ENCODE results near the gene CSRP2.
A peak's percentile ranks its signal among the peaks of the same experiment; 100 is the strongest.

CSRP2 gene

GRCh38 chr12:76859611-76860010 is 19.2 kb downstream of the CSRP2 start:
- no peak for DNase-seq

DNA sequence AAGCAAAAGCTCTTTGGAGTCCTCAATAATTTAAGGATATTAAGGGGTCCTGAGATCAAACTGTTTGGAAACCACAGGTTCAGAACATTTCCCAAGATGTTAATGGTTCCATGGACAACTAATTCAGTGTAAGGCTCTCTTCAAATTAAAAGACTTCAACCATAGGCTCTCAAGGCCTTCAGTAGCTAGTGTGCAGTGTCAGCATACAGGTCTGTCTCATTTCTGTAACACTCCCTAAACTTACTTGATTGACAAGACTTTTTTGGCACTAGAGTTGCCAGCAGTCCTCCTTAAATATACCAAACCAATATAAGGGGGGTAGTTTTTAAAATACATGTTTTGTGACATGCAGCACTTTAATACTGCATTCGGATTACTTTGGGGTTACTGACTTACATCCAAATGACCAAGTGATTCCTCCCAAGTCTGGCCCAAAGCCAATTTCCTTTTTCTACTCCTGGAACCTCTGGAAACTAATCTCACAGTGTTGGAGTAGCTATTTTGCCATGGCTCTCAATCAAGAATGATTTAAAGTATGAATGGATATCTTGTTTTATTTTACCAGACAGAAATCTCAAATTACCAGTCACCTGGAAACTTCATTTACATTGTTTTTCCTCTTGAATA is 22.7 kb downstream of the CSRP2 start:
- DNase-seq, result no peak

DNA sequence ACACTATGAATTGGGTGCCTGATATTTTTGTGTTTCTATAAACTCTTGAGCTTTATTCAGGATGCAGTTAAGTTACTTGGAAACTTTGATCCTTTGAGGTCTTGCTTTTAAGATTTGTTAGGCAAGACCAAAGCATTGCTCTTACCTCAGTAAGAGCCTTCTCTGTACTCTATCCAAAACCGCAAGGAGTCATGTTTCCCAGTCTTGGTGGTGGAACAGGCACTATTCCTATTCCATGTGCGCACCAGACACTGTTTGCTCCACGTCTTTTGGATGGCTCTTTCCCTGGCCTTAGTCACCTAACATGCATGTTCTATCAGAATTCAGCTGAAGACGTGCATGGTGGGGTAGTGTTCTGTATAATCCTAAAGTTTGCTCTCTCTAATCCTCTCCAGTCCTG is 23.5 kb downstream of the CSRP2 start:
- DNase-seq, result no peak

DNA sequence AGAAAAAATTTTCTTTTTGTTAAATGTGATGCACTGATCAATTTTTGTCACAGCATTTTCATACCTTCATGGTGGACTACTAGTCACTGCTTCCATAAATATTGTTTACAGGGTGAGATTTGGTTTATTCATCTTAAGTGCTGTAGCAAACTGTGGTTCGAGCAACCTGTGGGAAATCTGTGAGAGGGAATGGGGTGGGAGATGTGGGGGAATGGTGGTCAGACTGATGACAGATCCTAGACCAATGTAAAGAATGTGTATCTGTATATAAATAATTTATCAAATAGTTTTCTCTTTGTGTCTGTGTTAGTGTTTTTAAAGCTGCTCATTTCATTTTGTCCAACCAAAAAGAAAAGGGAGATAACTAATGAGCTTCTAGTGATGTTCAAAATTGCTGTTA is 26.7 kb downstream of the CSRP2 start:
- DNase-seq, result no peak

DNA sequence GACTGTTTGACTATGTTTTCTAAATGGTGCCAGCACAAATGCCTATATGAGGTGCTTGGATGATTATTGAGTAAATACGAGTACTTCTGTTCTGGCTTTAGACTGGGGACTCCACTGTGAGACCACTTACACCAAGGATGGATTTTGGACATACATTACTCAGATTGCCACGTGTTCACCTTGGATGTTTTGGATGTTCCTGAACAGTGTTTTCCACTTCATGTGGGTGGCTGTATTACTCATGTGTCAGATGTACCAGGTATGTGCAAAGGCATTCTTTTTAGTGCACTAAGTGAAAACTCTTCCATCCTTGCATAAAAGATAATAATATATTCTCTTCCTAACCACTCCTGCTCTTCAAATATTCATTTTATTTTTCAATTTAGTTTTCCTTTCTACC is 30.7 kb downstream of the CSRP2 start:
- DNase-seq, result no peak

DNA sequence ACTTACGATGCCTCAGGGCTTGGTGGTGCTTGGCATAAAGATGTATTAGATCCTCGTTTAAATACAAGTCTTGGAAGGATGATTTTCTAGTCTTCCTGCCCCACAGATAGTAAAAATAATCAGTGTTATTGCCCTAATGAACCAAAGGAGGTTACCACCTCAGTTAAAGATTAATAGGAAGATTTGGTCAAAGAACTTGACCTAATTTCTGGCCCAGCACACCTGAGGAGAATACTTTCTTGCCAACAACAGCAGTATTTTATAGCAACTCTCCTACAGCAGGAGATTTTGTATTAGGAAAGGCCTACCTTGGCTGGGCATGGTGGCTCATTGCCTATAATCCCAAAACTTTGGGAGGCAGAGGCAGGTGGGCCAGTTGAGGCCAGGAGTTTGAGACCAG is 31.6 kb downstream of the CSRP2 start:
- DNase-seq, result no peak

GRCh38 chr12:76836633-76837032 is 42.2 kb downstream of the CSRP2 start:
- DNase-seq, result no peak

GRCh38 chr12:76830436-76830835 is 48.4 kb downstream of the CSRP2 start:
- DNase-seq, result no peak

DNA sequence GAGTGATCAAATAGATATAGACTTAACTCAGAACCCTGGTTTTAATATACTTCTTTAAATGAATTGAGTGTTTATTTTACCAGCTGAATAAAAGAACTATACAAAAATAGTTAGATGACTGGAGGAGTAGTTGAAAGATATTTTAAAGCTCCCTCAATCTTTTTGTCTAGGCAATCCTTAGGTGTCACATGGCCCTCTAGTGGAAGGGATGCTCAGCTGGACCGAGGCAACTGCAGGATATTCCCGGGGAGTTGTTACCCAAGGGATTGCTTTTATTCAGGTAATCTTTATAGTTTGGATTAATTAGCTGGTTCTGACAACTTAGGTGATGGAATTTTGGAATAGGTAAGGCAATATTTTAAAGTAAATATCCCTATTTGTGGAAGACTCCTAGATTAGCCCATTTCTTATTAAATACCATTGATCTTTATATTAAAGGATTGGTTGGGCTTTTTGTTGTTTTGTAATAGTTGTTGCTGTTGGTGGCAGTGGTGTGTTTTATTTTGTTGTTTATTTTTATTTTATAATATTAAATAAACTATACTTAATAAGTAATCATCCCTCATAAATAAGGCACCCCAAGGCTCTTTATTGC is 57.8 kb downstream of the CSRP2 start:
- DNase-seq, result peak; percentile 32

DNA sequence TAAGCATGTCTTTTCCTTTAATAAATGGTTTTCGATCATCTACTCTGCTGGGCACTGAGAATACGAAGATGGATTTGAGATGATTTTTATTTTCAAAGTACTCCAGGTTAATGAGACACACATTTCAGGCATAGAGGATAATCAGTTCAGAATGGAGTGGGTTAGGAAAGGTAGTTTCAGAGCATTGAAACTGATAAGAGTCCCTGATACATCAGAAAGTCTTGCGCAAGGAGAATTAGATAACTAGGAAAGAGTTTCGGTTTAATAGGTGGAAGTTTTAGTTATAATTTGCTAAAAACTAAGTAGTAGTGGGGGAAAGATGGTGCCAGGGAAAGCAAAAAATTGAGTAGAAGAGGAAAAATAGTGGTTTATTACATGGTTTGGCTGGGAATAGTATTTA is 64.8 kb downstream of the CSRP2 start:
- DNase-seq, result no peak

- no peak for DNase-seq
Measured at GRCh38 chr12:76813265-76813664, 65.6 kb downstream of the CSRP2 start.

DNA sequence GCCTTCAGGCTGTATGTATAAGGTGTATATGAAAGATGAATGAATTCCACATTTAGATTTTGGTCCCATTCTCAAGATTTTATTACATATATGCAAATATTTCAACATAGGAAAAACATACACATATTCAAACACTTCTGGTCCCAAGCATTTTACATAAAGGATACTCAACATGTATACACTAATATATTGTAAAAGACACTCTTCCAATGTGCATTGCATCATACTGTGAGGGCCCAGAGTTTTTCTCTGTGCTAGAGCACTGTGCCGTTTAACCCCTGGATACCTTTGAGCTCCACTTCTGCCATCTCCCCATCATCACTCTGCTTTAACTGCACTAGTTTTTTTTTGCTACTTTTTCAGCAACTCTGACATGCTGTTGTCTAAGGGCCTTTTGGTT is 66.8 kb downstream of the CSRP2 start:
- DNase-seq, result no peak

DNA sequence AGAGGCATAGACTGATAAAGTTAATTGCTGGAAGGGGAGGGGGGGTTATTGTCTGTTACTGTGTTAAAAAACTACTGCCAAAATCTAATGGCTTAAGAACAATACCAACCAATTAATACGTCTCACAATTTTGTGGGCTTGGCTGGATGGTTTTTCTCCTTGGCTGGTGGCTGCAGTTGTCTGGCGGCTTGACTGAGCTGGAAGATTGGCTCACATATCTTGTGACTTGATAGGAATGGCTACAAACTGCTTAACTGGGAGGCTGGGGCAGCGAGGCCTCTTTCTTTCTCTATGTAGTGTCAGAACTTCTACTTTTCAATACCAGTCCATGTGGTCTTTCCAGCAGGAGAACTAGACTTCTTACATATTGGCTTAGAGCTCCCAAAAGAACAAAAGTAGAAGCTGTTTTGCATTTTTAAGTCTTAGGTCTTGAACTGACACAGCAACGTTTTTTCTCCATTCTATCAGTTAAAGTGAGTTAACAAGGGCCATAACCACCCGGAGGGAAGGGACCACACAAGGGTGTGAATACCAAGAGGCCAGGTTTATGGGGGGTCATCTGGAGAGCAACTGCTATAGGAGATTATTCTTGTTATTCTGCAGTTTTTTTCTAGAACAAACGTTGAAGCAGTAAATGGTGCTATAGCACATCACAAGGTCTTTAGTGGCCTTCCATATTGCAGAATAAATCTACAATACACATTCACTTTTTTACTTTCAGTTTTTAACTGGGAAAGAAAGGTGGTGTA is 68.0 kb downstream of the CSRP2 start:
- no peak for DNase-seq
